GM19351 (cell line): ENCODE measurements around the gene MARCKSL1.
"Not testable (repeated sequence)": the region's sequence is repeated elsewhere in the genome, so short reads cannot be mapped to it uniquely, and the experiment has no call there.

ENCODE experiments used
- ATAC-seq: cut with Tn5 transposase; IDR thresholded peaks from one replicate; pipeline ENCODE4 v1.9.1; 2021; ENCODE audit warnings: mild to moderate bottlenecking, moderate library complexity; ENCODE audit not compliant: unreplicated experiment

The MARCKSL1 gene

GRCh38 chr1:32334274-32334861 lies 1.7 kb downstream of the MARCKSL1 start:
- ATAC-seq = no peak

DNA sequence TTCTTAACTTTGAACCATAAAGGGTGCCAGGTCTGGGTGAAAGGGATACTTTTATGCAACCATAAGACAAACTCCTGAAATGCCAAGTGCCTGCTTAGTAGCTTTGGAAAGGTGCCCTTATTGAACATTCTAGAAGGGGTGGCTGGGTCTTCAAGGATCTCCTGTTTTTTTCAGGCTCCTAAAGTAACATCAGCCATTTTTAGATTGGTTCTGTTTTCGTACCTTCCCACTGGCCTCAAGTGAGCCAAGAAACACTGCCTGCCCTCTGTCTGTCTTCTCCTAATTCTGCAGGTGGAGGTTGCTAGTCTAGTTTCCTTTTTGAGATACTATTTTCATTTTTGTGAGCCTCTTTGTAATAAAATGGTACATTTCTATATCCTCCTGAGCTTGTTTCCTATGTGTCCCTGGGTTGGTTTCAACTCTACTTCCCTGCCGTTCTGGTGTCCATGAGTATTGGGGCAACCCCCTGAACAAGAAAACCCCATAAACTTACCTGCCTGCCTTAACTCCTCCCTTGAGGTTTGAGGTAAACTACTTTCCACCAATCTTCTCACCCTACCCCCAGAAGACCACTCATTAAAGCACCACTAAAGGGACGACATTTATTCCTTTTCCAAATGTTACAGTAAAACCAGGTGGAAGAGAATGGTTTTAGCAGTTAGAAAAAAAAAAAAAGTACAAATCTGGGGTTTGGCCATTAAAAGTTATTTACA lies 2.6 kb downstream of the MARCKSL1 start:
- no peak for ATAC-seq

GRCh38 chr1:32332290-32333079 lies 3.5 kb downstream of the MARCKSL1 start:
- ATAC-seq = no peak

DNA sequence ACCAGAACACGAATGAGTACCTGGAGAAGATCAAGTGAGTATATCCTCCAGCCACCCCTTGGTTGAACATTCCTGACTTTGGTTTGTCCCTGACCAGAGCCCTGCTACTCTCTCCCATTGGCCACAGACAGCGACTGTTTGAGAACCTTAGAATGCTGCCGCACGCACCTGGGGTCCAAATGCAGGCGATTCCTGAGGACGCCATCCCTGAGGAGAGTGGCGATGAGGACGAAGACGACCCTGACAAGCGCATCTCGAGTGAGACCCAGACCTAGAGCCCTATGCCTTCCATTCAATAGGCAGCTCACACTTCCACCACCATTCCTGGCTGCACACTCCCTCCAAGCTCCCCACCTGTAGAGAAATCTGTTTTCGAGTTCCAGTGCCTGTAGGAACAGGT lies 4.5 kb downstream of the MARCKSL1 start:
- ATAC-seq = no peak

GRCh38 chr1:32330558-32331151 lies 5.4 kb downstream of the MARCKSL1 start:
- ATAC-seq = no peak

GRCh38 chr1:32329931-32330466 lies 6.0 kb downstream of the MARCKSL1 start:
- no peak for ATAC-seq

DNA sequence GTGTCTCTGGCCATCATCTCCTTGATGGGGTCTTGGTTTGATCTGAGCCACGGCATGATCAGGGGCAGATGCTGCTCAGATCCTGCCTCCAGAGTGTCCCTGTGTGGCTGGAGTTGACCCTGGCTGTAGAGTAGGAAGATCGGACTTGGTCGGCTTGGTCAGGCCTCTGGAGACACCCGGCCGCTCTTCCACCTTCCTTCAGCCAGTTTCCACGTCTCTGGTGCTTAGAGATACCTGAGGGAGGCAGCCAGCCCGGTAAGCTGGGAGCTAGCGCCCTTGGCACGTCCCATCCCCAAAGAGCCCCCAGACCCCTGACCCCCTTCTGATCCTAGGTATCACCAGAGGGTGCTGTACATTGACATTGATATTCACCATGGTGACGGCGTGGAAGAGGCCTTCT lies 8.8 kb downstream of the MARCKSL1 start:
- ATAC-seq = no peak

DNA sequence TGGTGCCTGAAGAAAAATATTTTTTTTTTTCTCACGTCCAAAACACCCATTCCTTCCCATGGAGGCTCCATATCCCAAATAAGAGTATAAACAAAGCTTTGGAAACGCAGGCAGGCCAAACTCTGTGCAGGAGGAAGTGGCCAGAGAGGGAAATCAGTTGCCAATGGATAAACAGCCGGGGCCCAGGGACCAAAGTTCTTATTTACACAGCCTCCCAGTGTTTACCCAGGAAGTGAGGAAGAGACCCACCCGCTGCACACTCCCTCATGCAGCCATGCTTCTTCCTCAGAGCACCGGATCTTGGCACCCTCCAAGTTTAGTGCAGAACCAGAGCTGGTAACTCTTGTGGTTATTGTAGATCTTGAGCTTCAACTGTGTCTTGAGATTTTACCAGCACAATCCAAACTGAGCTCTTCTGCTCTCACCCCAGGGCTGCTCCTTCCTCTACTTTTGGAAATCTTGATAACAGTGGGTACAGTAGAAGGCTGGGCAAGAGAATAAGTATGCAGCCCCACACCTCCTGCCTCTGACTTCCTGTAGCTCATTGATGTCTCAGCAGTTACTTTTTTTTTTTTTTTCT lies 14.2 kb downstream of the MARCKSL1 start:
- no peak for ATAC-seq

DNA sequence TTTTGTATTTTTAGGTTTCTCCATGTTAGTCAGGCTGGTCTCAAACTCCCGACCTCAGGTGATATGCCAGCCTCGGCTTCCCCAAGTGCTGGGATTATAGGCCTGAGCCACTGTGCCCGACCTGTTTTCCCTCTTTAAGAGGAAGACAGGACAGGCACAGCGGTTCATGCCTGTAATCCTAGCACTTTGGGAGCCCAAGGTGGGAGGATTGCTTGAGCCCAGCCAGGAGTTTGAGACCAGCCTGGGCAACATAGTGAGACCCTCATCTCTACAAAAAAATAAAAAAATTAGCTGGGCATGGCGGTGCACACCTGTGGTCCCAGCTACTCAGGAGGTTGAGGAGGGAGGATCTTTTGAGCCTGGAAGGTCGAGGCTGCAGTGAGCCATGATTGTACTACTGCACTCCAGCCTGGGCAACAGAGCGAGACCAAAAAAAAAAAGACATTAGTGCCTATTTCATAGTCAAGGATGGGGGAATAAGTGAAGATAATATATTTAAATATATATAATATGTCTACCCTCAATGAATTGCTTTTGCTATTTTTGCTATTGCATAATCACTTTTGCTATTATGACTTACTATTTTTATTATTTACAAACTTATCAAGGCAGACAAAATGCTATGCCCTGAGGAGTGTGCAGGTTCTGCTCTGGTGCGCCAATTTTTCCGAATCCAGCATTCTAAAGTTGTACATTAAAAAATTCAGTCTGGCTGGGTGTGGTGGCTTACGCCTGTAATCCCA lies 17.7 kb downstream of the MARCKSL1 start:
- no peak for ATAC-seq

DNA sequence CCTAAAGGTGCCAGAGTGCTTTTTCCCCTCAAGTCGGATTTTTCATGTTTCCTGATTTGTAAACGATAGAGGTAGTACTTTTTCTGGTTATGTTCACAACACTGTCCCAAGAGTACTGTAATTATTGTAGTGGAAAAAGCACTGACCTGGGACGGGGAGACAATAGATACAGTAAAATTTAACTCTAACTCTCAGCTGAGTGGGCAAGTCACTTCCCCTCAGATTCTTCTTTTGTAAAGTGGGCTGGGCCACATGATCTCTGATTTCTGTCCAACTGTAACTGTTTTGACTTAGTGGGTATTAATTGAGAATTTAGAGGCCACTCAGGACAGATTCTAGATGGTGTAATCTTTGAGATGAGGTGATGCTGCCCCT lies 19.1 kb downstream of the MARCKSL1 start:
- peak; percentile 25 for ATAC-seq

- ATAC-seq = no peak
These were observed 24.2 kb downstream of the MARCKSL1 start for GRCh38 chr1:32311709-32312393.

DNA sequence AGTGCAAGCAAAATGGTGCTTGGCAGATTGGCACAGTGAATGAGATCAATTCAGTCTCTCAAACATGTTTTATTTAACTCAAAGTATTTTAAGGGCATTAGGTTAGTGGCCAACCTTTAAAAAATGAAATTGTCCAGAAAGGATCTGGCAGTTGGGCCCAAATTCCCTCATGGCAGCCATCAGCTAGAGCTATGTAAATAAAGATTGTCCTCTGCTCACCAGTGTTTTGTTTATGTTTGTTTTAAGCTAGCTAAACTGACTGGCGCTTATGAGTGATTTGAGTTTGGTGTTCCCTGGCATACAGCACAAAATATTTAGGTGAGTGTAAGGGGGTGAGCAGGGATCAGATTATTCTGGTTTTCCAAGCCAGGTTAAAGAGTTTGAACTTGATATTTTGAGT lies 26.1 kb downstream of the MARCKSL1 start:
- no peak for ATAC-seq

DNA sequence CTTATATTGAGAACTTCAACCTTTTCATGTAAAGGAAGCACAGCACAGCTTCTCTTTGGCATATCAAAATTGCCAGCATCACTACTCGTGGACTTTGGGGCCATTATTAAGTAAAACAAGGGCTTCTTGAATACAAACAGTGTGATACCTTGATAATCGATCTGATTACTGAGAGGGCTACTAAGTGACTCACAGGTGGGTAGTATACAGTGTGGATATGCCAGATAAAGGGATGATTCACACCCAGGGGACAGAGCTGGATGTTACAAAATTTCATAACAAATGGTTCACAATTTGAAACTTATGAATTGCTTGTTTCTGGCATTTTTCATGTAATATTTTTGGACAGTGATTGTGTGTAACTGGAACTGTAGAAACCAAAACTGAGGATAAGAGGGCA lies 28.7 kb downstream of the MARCKSL1 start:
- no peak for ATAC-seq

- no peak for ATAC-seq
These were observed 30.7 kb downstream of the MARCKSL1 start for GRCh38 chr1:32305310-32305709.

DNA sequence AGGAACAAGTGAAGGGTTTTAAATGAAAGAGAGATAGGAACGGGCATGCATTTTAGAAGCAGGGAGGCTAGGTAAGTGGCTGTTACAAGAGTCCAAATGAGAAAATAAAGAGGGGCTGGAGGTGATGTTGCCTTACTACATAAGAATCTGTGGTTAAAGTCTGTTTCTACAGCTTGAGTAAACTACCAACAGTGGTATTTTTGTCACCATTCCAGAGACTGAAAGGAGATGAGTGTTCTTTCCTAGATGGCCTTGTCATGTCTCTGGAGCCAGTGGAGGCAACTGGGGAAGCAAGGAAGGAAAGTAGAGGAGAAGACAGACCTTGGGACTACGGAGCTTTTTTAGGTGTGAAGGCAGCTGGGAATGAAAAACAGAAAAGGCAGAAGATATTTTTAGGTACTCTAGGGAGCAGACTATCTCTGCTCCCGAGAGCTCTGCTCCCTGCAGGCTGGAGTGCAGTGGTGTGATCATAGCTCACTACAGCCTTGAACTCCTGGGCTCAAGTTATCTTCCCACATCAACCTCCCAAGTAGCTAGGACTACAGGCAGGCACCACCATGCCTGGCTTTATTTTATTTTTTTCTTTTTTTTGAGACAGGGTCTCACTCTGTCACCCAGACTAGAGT lies 31.9 kb downstream of the MARCKSL1 start:
- ATAC-seq = no peak

DNA sequence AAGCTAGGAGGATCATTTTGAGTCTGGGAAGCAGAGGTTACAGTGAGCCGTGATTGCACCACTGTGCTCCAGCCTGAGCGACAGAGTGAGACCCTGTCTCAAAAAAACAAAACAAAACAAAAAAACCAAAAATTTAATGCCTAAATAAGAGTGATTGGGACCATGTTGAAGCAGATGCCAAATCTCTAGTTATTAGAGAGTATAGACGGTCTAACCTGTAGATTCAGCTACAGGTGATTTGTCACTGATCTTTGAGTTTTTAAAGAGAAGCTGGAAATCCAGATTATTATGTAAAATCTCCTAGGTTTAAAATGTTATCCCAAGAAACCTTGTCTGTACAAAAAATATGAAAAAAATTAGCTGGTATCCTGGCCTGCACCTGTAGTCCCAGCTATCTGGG lies 32.7 kb downstream of the MARCKSL1 start:
- ATAC-seq = no peak

DNA sequence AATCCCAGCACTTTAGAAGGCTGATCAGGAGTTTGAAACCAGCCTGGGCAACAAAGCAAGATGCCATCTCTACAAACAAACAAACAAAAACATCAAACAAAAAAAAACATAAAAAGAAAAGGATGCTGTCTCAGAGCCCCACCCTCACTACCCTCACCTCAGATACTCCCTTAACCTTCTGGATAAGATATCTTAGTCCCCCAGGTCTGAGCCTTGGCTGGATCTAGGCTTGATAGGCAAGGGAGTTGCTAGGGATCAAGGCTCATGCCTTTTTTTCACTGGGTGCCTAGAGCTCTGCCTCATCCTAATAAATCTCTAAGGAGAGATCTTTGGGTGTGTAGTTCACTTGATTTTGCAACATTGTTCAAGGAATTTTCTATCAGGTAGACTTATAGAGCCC lies 36.7 kb downstream of the MARCKSL1 start:
- no peak for ATAC-seq

DNA sequence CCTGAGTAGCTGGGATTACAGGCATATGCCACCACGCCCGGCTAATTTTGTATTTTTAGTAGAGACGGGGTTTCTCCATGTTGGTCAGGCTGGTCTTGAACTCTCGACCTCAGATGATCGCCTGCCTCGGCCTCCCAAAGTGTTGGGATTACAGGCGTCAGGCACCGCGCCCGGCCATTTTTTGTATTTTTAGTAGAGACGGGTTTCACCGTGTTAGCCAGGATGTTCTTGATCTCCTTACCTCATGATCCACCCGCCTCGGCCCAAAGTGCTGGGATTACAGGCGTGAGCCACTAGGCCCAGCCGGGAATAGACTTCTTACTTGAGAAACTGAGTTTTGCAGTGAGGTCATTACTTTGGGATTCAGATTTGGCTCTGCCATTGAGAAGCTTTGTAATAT lies 37.8 kb downstream of the MARCKSL1 start:
- not testable (repeated sequence) for ATAC-seq
